C1 segment of cervical spinal cord (tissue), 14 donors: ENCODE measurements around the gene ADARB2.
"Not testable (repeated sequence)": the region's sequence is repeated elsewhere in the genome, so short reads cannot be mapped to it uniquely, and the experiment has no call there.

ENCODE experiments used
- DNase-seq, 14 donors: peaks; one replicate each; lab custom pipeline; 2025; lab: John Stamatoyannopoulos, UW

The ADARB2 gene

GRCh38 chr10:1159131-1160061, 577.9 kb downstream of the ADARB2 start:
- no peak for DNase-seq

DNA sequence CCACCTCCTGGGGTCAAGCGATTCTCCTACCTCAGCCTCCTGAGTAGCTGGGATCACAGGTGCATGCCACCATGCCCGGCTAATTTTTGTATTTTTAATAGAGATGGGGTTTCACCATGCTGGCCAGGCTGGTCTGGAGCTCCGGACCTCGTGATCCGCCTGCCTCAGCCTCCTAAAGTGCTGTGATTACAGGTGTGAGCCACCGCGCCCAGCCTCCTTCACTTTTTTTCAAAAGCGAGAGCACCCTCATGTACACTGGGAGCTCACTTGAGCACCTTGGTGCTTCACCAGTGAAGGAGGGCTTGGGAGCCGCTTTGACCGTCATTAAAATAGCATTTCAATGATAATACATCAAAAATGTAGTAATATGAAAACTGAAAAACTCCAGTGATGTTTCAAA, 578.8 kb downstream of the ADARB2 start:
- DNase-seq, result not testable (repeated sequence)

DNA sequence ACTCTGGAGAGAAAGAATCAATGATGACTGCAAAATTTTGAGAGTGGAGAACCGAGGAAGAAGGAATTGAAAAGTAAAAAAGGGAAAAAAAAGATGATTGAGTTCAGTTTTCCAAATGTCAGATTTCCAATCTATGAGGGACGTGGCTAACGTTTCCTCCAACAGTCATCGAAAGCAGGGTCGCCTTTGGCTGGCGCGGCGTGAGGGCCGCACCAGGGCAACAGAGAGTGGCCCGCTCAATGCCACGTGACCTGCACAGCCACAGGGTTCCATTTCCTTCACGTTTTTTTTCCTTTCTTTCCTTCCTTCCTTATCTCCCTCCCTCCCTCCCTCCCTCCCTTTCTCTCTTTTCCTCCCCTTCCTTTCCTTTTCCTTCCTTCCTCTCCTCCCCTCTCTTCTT, 579.3 kb downstream of the ADARB2 start:
- no peak for DNase-seq

DNA sequence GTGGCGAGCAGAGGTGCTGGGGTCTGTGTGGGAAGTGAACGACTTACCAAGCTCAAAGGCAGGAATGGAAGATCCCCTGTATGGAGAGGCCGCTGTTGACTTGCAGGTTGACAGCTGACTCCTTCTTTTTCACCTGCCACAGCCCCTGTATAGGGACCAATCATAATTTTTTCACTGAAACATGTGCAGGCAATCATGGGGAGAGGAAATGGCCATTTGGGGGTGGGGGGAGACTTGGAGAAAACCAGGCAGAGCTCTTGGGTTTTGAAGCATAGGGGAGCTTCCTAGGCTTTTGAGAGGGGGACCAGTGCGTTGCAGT, 579.8 kb downstream of the ADARB2 start:
- no peak for DNase-seq

GRCh38 chr10:1156921-1157614, 580.3 kb downstream of the ADARB2 start:
- no peak for DNase-seq

GRCh38 chr10:1156616-1156886, 580.8 kb downstream of the ADARB2 start:
- DNase-seq, result no peak

DNA sequence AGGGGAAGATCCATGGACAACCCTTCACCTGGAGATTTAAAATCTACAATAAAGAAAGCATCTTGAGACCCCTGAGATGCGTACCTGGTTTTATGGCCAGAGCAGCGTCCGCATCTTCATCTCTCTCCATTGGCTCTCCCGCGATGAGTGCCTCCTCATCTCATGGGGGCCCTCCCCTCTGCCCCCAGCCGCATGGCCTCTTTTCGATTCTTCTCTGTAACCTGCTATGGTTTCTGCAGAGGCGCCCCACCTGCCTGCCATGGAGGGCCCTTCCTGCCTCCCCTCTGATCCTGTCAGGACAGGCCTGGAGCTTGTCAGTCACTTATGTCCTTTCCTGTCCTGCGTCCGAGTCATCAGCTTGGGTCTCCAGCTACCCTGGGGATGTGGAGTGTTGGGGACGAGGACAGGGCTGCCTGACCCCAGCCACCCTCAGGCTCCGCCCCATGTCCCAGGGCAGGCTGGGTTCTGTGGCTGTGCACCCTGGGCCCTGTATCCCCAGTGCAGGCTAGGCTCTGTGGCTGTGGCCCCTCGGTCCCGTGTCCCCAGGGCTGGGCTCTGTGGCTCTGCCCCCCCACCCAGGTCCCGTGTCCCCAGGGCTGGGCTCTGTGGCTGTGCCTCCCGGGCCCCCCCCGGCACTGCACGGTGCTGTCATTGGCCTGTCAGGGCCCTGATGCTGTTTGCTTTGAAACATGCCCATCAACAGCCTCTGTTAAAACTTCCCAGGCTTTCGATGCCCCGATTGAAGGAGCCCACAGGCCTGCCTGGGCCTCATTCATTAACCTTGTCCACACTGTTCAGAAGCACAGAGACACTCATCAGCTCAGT, 581.3 kb downstream of the ADARB2 start:
- no peak for DNase-seq

GRCh38 chr10:1154531-1155295, 582.6 kb downstream of the ADARB2 start:
- DNase-seq, result no peak

DNA sequence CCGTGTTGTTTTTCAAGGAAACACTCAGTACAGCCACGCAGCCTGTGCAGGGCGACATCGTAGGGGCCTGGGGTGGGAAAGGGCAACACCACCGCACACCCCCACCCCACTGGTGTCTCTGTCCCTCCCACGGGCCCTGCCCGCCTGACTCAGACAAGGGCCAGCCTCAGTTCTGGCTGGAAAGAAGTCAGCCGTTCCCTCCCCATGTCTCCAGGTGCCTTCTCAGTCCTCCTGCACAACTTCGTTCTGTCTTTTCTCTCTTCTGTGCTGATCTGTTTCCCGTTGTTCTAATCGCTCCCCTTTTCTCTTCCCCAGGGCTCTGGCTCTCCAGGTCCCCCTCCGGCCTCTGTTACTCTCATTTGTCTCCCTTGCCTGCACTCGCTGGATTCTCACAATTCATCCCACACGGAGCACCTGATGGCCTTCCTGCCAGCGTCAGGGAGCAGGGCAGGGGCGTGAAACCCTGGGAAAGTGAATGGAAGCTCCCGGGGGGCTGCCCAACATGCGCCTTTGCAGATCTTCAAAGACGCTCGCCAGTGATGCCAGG, 583.4 kb downstream of the ADARB2 start:
- DNase-seq, result no peak

DNA sequence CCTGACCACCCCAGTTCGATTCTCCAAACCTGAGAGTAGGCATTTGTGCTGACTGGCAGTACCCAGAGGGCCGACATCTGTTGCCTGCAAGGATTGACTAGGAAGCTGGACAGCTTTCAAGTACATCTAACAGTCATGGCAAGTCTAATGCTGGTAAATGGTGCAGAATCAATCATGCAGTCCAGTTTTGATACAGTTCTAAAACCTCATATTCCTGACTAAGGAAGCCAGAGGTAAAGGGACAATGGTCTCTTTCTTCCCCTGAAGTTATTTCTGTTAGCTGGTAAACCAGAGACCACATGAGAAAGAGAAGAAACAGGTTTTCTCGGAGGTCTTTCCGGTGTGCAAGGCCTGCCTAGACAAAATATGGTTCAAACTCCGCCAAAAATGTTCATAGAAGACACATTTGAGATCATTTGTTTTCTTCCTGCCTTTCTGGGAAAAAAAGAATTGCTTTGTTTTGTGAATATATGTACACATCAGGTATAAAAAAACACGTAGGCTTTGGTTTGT, 584.0 kb downstream of the ADARB2 start:
- peak in 1 of 14 donors; percentile 17 for DNase-seq

GRCh38 chr10:1152386-1153250, 584.7 kb downstream of the ADARB2 start:
- DNase-seq, result peak in 1 of 14 donors; percentile 11

GRCh38 chr10:1151076-1152033, 586.0 kb downstream of the ADARB2 start:
- no peak for DNase-seq

DNA sequence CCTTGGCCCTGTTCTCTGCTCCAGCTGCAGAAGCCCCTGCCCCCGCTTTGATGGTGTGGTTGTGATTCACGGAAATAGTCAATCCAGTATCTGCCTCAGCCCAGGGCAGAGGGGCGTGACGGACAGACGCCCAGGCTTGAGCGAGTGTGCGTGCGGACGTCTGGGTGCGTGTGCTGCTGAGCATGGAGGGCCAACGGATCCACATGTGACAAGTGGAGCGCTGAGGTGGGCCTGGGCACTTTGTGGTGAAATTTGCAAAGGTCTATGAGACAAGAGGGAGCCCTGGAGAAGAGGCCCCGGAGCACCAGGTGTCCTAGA, 586.7 kb downstream of the ADARB2 start:
- no peak for DNase-seq

- no peak for DNase-seq
Measured at GRCh38 chr10:1149793-1150637, 587.3 kb downstream of the ADARB2 start.

DNA sequence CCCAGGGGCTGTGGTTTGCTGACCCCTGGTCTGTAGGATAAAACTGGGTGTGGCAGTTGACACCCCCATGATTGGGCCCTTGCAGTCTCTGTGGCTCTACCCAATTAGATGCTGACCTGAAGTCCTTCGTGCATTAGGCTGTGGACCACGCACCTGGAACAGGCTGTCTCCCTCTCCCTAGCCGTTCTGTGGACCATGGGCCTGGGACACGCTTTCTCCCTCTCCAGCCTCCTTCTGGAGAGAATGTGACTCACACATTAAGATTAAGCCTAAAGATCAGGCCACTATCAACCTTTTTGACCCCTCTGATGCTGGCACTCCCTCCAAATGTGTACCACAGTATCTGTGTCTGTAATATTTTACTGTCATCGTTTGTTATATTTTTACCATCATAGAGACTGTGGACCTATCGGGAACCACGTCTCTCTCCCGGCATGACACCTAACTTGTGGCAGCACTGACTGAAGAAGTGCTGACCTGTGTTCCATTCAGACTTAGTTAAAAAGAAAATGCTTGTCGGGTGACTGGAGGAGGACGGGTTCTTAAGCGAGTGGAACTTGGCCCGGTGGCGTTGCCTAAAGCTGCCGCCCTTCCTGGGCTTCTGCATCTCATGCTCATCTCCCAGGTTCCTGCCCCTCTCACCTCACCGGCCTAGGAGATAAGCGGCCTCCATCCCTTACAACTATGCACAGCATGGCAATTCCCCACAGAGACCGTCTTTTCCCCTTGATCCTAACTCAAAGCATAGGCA, 588.3 kb downstream of the ADARB2 start:
- no peak for DNase-seq

DNA sequence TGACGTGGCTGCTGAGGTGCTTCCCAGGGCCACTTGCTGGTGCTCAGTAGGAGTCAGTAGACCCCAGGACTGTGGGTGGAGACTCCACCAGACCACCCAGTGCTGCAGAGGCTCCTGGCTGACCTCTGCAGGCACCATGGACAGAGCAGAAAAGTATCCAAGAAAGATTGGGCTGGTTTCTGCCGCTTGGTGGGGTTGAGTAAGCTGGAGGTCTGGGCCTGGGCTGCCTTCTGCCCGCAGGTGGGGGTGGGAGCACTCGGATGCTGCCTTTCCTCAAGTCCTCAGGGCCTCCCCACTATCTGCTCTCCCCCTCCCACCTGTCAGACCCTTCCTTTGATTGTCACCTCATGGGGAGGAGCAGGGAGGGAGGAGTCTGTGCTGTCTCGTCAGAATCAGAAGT, 589.5 kb downstream of the ADARB2 start:
- DNase-seq, result no peak

DNA sequence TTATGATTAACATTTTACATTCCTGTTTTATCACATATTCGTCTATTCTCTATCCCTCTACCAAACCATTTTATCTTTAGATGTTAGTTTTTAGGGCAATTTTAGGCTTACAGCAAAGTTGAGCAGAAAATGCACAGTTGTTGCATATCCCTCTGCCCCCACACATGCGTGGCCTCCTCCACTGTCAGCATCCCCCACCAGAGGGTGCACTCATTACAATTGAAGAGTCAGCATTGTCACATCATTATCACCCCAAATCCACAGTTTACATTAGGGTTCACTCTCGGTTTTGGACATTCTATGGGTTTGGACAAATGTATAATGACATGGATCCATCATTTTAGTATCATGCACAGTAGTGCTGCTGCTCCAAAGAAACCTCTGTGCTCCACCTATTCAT, 594.7 kb downstream of the ADARB2 start:
- peak in 1 of 14 donors; percentile 19 for DNase-seq
